T-helper 1 cell (primary cell): ENCODE measurements around the gene UCP1.

ENCODE experiments used
- DNase-seq, 5 donors: peaks; one replicate each; pipeline ENCODE4 v3.0.0-alpha.2; 2012 to 2020
- total RNA-seq, 4 donors: gene quantifications; one replicate each; lab custom pipeline; 2026; lab: John Stamatoyannopoulos, UW

Gene UCP1, protein sequence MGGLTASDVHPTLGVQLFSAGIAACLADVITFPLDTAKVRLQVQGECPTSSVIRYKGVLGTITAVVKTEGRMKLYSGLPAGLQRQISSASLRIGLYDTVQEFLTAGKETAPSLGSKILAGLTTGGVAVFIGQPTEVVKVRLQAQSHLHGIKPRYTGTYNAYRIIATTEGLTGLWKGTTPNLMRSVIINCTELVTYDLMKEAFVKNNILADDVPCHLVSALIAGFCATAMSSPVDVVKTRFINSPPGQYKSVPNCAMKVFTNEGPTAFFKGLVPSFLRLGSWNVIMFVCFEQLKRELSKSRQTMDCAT
- total RNA-seq = 0 reads per million in 4 donors

DNA sequence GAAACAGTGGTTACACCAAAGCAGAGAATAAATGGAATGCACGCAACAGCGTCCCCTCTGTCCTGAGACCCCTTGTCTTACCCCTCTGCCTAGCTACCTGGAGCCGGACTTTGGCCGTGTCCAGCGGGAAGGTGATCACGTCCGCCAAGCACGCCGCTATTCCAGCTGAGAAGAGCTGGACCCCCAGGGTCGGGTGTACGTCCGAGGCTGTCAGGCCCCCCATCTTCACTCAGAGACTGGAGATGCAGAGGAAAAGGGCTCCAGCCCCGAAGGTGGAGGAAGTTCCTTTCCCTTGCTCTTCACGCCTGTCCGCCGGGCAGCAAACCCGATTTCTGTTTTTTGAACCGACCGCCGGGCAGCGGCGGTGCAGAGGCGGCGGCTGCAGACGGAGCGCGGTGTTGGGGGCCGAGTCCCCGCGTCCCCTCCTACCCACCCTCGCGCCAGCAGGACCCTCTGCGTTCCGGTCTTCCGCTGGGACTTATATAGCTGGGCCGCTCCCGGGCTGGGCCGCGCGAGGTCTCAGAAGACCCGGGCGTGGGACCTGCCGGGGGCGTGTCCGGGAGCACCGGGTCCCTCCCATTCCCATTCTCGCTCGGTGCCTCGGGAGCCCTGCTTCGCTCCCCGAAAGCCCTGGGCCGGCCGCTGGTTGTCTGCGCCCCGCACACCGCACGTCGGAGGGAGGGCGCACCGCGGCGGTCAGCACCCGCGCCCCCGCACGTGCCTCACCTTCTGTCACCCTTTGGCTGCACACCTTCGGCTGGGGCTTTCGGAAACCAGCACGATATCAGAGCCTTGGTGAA is at the start of gene UCP1:
Gene UCP1 (minus strand): TSS at position 455 of the 800 bp plus-strand sequence. CDS start 232 bp downstream, at position 223.
- DNase-seq = no peak

DNA sequence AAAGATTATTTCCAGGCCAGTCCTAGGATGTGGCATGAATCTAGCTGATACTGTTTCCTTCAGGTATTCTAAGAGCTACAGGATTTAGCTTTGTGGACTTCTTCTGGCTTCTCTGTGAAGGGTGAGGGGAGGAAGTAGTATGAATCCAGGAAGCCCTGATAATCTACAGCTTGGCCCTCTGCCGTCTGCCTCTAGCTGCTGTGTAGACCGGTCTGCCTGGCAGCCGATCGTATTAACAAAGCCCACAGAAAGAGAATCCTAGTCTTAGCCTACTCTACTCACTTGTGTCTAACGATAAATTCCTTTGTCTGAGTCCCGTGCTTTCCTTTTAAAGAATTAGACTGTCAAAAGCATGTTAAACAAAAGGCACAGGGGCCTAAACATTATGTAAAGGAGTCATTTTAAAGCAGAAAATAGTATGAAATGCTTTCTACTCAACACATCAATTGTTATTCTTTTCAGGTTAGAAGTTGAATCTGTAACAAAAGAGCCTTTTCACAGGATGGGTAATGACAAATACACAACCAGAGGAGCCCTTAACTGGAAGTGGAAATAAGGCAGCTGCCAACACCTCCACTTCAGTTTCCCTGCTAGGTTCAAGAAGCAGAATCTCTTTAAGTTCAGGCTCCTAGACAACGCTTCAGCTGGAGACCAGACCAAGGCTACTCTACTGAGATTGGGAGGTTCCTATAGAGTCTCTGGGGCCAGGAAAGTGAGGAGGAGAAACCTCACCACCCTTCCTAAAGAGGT is 48.9 kb upstream of the UCP1 start:
- DNase-seq = no peak

DNA sequence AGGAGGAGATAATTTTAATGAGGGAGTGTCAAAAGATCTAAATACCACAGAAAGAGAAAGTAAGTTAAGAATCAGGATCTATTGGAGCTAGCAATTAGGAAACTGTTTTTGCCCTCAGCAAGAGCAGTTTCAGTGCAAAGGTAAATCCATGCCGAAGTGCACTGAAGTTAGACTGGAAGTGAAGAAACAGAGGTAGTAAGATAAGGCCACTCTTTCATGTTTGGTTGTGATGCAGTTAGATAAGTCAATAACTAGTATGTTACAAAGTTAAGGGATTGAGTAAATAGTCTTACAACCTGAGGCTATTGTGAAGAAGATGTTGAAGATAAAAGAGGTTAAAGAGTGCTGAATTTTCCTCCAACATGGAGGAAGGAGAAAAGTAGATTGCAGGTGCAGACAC is 46.7 kb upstream of the UCP1 start:
- no peak for DNase-seq

DNA sequence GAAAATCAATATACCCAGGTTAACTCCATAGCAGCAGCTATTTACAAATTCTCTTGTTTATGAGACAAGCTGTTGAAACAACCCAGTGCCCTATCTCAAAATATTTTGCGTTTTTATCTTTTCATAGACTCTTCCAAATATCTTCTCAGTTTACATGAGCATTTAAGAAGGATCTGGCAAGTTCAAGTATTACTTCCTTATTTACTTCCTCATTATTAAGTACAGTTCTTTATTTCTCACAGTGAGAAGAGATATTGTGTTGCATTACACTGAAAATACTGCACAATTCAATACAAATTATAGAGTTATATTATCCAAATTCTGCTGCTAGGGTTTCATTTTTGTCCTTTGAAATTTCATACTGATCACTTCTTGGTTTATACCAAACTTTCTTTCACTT is 43.6 kb upstream of the UCP1 start:
- DNase-seq = no peak

DNA sequence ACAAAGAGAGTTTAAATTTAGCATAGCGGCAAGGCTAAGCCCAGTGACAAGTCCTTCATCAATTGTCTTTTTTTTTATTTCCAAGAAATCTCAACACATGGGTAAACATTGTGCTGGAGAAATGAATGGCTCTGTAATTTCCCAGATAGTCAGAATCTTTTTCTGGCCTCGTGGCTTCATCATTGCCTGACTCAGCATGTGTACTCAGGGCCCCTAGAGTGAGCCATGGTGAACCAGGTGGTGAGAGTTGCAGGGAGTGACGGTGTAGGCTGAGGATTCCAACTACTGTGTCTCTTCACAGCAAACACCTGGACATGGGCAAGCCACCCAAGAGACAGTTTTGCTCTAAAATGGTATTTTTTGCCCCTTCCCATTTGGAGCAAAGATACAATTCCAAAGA is 43.1 kb upstream of the UCP1 start:
- DNase-seq = no peak

DNA sequence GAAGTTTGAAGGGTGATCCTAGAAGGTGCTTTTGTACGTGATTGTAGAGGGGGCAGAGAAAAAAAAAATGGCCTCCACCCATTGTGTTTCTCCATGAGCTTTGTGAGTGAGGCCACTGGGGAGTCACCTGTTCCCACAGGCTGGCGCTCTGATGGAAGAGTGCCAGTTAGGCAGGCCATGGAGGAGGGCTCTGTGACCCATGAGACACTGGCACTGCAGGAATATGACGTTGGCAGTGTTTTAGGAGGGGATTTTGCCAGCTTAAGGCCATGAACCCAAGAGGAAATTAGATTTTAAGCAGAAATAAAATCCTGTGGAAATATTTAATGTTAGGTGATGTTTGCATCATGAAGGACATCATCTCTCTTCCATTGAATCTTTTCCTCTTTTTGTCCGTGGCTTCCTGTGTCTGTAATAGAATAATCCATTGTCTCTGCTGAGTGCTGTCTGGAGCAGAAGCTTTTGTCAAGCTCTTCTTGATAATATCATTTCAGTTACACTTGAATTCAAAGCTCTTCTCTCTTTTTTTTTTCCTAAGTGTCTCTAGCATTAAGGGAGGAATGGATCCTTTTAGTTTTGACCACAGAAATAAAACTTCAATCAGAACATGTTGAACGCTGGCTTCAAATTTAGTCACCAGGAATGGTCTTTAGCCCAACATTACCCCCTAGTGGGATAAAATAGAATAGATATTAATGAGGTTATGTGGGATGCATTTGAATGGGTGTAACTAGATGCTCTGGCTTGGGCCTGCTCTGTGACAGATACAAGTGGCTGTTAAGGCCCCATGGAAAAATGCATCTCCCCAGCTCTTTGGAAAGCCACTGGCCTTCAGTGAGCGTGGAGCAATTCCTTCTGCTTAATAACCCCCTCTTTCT is 41.0 kb upstream of the UCP1 start:
- DNase-seq = peak in 1 of 5 donors; percentile 4

DNA sequence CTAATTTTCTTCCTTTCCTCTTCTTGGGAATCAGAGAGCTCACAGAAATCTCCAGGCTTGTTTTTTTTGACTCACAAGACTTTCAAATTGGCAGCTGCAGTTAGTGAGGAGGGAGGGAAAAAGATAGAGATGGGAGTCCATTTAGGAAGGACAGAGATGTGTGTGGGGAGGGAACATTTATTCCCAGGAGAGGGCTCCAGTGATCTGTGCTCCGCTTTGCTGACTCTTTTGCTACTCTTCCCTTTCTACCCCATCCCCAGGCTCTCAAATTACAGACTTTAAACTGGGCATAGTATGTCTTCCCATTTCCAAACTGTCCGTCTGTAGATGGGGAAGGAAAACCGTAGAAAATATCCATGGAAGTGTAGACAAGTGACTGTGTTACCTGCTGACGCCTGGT is 39.1 kb upstream of the UCP1 start:
- DNase-seq = no peak

DNA sequence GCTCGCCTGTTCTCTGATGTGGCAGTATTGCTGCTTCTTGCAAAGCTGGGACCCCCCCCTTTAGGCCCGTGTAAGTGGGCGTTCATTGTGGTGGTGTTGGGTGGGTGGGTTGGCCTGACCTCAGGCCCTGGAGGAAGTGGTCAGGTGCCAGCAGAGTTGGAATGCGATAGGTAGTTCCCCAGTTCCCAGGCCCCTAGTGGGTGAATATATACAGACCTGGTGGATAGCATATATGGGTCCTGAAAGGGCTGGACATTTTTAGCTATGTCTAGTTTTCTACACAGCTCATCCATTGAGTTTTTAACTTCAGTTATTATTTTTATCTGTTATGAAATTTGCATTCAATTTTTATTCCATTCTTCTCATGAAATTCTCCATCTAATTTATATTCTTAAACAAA is 35.8 kb upstream of the UCP1 start:
- DNase-seq = no peak

DNA sequence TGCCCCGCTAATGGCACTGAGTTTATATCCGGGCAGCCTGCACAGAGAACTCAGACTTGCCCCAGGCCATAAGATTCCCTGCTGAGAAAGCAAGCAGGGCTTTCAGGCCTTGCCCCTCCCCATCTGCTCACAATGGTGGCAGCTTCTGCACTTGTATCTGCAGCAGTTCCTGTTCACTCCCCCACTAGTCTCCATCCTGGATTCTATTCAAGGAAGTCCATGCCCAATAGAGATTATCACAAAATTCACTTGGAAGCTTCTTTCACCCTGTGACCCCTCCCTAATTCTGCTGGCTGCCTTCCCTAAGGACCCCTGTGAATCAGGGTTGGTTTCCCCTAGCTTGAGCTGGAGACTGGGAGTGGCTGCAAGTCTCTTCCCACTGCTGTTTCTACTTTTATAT is 34.5 kb upstream of the UCP1 start:
- no peak for DNase-seq

DNA sequence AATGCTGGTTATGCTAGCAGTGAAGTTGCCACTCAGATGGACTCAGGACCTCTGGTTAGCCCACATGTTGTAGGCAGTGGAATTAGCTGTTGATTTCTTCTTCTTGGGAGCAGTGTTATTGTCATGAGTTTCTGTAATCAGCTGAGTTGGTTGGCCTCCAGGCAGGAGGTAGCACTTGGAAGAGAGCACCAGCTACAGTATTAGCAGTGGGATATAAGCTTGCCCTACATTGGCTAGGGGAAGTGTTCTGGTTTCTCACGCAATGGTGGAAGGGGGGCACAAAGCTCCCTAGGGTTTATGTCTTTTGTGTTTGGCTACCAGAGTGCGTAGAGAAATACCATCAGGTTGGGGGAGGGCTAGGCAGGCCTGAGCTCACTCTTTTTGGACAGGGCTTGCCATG is 34.0 kb upstream of the UCP1 start:
- DNase-seq = no peak

DNA sequence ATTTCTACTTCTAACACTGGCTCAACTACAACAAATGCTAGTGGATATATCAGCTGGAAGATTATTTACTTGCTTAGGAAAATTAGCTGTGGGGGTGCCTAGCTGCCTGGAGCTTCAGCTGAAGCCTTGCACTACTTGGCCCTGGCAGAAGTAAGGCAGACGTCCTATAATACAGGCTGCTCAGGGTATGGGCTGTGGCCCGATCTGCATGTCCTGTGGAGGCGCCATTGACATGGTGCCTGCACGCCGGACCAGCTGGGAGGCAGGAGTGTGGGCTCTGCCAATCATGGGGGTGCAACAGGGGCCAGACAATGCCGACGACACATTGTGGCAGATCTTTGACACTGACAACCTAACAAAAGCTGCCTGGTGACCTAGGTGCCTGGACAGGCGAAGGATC is 31.6 kb upstream of the UCP1 start:
- no peak for DNase-seq

DNA sequence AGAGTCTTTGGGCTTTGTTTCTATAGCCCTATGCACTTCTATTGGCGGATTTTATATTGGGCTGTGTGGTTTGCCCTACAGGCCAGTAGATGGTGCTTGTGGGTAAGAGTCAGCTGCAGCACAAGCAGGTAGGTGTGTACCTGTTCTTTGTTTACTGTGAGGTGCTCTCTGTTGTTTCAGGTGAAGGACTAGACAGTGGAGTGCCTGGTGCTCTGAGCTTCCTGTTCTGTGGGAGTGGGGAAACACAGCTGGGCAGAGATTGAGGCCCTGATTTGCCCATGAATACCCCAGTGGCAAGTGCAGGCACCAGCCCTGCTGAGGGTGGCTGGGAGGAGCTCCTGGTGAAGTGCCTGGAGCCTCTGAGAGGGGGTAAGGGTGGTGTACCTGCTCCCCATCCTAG is 26.3 kb upstream of the UCP1 start:
- DNase-seq = no peak

DNA sequence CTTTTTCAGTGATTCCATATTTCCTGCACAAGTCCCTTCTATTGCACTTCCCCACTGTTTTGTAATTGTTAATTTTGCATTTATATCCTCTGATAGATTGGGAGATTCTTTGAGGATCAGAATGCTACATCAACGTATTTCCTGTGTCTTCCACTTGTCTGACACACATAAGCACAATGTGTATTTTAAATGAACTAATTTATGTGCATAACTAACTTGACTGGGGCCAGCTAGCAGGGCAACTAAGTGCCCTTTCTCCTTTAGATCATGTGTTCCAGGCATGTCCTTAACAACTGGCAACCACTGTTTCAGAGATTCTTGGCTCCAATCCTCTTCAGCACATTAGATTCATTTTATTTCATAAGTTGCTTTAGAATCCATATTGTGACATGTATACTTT is 15.7 kb upstream of the UCP1 start:
- DNase-seq = no peak

DNA sequence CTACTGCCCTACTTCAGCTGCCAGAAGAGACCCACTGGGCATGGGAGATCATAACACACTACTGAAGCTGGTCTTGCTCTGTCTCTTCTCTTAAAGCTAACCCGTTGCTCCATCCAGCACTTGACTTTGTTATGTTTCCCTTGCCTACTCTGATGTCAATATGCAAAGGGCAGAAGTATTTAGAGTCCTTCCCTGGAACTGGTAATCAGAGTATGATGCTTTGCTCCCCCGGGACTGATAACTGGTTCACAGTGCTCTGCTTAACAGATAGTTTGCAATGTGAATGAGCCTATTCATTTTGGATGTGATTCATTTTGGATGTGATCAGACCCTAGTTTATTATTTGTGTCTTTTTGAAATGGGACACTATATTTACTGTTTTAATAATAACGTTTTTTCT is 12.3 kb upstream of the UCP1 start:
- DNase-seq = no peak

DNA sequence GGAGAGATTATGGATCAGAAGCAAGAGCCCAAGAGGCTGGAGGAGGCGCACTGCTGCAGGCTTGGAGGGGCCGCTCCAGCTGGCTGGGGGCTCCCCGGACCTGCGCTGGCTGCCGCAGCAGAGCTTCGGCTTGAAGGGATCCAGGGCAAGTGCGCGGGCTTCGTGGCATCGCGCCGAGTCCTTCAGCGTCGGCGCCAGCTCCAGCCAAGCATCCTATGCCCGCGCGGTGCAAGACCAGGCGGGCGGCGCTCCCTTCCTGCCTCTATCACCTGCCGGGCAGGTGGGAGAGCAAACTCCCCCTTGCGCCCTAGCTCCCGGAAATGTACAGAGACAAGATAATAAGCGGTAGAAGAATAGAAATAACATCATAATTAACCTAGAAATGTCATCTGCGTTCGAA is 10.5 kb upstream of the UCP1 start:
- no peak for DNase-seq

DNA sequence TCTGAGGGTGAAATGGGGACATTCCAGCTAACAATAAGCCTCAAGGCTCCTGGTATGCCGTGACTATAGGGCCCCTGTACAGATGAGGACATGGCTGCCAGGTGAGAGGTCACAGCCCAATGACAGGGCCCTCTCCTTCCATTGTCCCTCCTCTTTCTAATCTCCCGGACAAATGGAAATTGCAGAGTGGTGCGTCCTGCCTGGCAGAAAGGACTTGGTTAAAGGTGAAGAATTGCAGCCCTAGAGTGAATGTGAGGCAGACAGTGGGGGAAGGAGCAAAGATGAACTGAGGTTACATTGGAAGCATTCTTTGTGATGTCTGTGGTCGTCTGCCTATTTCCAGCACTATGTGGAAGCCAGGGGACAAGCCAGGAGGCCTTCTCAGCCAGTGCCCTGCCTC is 6.7 kb upstream of the UCP1 start:
- no peak for DNase-seq

DNA sequence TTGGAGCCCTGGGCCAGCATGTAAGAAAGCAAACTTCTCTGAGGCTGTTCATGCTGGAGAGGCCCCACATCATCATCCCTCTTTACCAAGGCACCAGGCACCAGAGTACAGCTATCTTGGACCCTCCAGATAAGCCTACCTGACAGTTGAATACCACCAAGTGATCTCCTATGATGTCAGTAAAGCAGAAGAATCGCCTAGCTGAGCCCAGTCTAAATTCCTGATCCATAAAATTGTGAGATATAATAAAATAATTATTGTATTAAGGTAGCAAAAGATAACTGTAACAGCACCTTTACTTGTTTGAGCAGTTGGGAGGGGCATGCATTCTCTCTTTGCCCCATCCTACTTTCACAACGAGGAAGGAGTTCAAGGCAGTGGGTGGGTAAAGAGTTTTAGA is 2.9 kb upstream of the UCP1 start:
- DNase-seq = no peak

DNA sequence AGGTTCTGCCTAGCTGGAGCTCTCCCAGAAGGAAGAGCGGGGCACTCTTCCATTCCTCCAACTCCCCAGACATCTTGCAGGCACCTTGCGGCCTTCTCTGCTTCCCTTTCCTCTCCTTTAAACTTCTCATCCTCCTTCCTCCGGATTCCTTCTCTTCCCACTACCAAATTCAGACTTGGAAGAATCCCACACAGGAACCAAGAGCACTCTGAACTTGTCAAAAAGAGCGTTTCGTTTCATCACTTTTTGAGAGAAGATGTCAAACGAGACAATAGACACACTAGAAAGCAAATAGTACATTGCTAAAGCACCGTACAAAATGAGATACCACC is 512 bp upstream of the UCP1 start:
- DNase-seq = no peak

DNA sequence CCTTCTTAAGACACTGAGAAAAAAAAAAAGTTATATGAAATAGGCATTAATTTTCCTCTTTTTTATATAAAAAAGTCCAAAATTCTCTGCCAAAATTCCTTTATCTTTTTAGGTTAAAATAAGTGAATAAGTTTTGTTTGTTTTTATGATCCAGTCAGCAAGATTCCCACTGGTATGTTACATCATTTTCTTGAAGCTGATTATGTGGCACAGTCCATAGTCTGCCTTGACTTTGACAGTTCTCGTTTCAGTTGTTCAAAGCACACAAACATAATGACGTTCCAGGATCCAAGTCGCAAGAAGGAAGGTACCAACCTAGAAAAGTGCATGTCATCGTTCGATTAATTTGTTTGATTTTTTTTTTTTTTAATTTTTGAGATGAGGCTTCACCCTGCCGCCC is 9.1 kb downstream of the UCP1 start:
- DNase-seq = no peak

DNA sequence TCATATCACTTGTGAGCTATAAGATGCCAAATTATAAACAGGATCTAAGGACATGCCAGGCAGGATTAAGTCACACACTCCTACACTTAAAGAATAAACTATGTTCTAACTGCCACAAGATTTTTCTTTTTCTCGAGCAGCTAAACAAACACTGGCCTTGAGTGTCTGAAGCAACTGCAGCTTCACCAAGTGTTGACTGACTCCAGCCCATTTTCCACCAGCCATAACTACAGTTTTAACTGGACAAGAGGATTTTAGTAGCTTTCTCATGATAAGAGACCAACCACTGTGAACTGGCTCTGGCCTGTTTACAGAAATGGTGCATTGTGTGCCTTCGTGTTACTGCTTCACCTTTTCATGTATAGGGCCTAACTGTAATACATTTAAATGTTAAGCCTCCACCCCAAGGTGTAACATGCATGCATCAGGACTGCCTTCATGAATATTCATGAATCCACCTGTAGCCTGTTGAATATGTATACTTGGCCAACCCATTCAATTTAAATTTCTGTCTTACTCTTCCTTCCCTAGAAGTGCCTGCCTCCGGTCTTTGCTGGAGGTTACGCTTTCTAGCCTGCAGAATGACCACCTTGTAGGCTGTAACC is 10.8 kb downstream of the UCP1 start:
- DNase-seq = no peak

DNA sequence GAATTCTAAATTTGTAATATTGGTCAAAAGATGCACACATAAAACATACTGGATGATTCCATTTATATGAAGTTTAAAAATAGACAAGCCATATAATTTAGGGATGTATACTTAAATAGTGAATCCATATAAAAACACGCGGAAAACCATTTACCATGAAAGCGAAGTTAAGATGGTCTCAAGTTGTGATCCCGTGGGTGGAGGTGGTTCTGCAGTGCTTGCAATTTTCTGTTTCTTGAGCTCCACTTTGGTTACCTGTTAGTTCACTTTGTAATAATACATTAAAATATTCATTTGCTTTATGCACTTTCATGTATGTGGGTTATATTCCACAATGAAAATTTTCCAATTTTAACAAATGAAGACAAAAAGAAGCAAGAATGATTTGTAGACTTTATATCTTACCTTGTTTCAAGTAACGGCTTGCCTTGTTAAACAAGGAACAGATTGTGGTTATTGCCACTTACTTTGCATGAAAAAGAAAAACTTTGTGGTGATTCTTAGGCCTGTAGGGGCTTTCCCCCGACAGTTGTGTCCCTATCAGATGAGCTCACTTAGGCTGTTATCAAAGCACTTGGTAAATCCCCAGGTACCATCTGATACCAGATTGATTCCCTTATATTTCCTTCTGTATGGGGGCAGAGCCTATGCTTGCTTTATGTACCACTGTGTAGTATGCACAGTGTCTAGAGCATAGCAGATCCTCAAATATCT is 12.2 kb downstream of the UCP1 start:
- peak in 1 of 5 donors; percentile 13 for DNase-seq
